NCI-H2227 treated with DMSO at 0.1 percent for 48 hours (cell line): ENCODE data around the gene CYP4Z1.
A peak's percentile ranks its signal among the peaks of the same experiment; 100 is the strongest.
"Not testable (repeated sequence)": the region's sequence is repeated elsewhere in the genome, so short reads cannot be mapped to it uniquely, and the experiment has no call there.

ENCODE experiments used
- DNase-seq: peaks from one replicate; lab custom pipeline; 2025; lab: John Stamatoyannopoulos, UW

CYP4Z1 gene, protein sequence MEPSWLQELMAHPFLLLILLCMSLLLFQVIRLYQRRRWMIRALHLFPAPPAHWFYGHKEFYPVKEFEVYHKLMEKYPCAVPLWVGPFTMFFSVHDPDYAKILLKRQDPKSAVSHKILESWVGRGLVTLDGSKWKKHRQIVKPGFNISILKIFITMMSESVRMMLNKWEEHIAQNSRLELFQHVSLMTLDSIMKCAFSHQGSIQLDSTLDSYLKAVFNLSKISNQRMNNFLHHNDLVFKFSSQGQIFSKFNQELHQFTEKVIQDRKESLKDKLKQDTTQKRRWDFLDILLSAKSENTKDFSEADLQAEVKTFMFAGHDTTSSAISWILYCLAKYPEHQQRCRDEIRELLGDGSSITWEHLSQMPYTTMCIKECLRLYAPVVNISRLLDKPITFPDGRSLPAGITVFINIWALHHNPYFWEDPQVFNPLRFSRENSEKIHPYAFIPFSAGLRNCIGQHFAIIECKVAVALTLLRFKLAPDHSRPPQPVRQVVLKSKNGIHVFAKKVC

GRCh38 chr1:47067097-47067594, at the start of gene CYP4Z1:
CYP4Z1 (plus strand) TSS chr1:47067231; CDS start chr1:47067491, 260 bp downstream.
- DNase-seq, result no peak

DNA sequence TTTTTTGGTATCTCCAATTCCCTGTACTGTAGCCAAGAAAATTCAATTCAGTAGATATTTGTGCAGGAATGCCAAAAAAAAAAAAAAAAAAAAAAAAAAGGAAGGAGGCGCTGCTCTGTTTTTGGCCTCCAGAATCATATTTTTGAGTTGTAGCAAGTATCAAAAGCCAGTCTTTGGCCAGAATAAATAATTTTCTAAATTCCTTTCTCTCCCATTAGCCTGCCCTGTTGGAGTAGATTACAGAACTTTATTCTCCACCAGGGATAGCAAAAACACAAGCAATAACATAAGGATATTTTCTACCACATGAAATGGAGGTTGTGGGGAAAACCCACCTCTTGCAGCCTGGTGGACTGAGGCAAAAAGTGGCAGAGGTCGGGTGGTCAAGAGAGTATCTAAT, 46.0 kb upstream of the CYP4Z1 start:
- no peak for DNase-seq

DNA sequence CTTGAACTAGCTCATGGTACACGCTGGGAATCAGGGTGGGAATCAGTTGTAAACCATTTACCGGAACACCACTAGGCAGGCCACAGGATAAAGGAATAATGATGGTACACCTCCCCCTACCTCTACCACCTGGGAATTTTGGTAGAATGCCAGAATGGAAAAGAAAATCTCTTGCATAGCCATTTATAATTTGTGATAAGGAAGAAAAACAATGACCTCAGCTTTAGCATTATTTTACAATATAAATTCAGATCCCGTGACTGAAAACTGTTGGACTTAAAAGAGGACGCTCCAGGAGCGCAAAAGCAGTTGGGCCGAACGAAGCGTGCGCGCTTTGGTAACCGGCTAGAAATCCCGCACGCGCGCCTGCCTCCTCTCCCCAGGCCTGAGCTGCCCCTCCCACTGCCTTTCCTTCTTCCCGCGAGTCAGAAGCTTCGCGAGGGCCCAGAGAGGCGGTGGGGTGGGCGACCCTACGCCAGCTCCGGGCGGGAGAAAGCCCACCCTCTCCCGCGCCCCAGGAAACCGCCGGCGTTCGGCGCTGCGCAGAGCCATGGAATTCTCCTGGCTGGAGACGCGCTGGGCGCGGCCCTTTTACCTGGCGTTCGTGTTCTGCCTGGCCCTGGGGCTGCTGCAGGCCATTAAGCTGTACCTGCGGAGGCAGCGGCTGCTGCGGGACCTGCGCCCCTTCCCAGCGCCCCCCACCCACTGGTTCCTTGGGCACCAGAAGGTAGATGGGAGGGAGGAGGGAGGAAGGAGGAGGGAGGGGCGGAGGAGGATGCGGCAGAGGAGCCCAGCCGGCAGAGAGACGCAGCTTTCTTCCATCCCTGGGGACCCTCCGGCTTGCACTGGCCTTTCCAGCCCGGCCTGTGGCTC, 43.5 kb upstream of the CYP4Z1 start, which contains the start of gene CYP4X1:
Gene CYP4X1 (plus strand): TSS at position 402 of the 873 bp plus-strand sequence. CDS start 149 bp downstream, at position 551.
- peak; percentile 69 for DNase-seq

GRCh38 chr1:47024141-47024801, 42.8 kb upstream of the CYP4Z1 start:
- no peak for DNase-seq

- no peak for DNase-seq
Observed at GRCh38 chr1:47030170-47030805, 36.7 kb upstream of the CYP4Z1 start.

GRCh38 chr1:47031059-47031458, 36.0 kb upstream of the CYP4Z1 start:
- no peak for DNase-seq

GRCh38 chr1:47031585-47031984, 35.4 kb upstream of the CYP4Z1 start:
- DNase-seq, result no peak

GRCh38 chr1:47036764-47037163, 30.3 kb upstream of the CYP4Z1 start:
- DNase-seq, result no peak

DNA sequence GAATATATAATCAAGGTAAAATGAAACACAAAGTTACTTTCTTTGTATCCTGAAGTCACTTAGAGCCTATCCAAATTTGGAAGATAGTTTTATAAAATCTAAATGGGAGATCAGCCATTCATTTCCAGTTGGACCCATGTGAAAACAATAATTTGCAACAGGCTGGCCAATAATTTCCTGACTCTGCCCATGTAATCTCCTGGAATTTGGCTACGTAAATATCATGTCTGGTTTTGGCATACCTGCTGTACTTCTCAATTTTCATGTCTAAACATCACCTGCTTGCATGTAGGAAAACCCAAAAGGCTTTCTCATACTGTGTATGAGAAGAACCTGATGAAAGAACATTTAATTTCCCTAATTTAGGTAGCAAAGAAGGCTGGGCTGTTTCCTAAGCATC, 7.7 kb upstream of the CYP4Z1 start:
- no peak for DNase-seq

- DNase-seq, result not testable (repeated sequence)
Observed at GRCh38 chr1:47069080-47069479, 2.0 kb downstream of the CYP4Z1 start.

GRCh38 chr1:47069509-47069908, 2.5 kb downstream of the CYP4Z1 start:
- not testable (repeated sequence) for DNase-seq

DNA sequence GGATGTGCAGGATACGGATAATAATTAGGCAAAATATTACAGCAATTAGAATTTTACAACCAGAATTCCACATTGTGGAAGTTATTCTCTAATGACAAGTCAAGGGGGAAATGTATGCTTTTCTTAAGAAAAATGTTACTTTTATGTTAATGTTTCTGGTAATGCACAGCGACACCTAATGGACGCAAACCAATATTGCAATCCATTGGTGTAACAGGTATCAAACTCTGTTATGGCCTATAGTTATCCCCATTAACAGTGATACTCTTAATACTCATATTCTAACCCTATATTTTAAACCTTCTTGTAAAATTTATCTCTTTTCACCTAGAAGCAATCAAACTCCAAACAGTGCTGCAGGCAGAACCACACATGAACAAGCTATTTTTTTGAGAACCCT, 22.3 kb downstream of the CYP4Z1 start:
- DNase-seq, result peak; percentile 9

DNA sequence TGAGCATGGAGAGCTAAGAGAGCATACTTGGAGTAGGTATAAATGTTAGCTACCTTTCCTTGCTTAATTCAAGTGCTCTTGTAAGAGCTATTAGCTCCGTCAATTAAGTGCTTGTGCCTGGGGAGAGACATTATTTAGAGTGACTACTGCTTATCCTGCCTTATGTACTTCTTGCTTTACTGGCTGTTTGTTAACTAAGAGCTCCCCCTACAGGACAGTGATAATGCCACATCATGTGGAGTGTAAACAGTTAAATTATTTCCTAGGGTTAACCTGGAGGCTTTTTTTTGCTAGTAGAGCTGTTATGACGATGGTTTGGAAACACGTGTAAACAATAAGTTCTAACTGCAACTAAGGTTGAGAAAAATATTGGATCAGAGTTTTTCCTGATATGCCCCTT, 24.4 kb downstream of the CYP4Z1 start:
- not testable (repeated sequence) for DNase-seq

DNA sequence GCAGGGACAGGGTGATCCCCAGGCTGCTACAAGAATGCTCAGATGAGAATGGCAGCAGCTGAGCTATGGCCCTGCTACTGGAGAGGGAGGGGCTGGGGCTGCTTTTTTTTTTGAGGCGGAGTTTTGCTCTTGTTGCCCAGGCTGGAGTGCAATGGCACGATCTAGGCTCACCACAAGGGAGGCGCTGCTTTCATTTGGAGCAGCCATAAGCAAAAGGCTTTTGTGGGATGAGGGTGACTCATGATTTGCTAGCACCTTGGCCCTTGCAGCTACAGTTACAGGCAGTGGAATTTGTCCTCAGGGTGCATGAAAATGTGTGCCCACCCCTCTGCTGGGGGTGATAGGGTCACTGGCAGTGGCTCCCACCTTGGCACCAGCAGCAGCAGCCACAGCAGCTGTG, 37.8 kb downstream of the CYP4Z1 start:
- DNase-seq, result no peak

- DNase-seq, result no peak
Observed at GRCh38 chr1:47106792-47107191, 39.8 kb downstream of the CYP4Z1 start.

- DNase-seq, result not testable (repeated sequence)
Observed at GRCh38 chr1:47107851-47108574, 41.0 kb downstream of the CYP4Z1 start.

- DNase-seq, result not testable (repeated sequence)
Observed at GRCh38 chr1:47109482-47109881, 42.5 kb downstream of the CYP4Z1 start.

GRCh38 chr1:47113178-47113577, 46.1 kb downstream of the CYP4Z1 start:
- no peak for DNase-seq

DNA sequence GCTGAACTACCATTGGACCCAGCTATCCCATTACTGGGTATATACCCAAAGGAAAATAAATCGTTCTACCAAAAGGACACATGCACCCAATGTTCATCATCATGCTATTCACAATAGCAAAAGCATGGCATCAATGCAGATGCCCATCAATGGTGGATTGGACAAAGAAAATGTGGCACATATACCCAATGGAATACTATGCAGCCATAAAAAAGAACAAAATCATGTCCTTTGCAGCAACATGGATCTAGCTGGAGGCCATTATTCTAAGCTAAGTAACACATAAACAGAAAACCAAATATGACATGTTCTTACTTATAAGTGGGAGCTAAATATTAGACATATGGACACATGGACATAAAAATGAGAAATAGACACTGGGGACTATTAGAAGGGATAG, 54.0 kb downstream of the CYP4Z1 start:
- not testable (repeated sequence) for DNase-seq

DNA sequence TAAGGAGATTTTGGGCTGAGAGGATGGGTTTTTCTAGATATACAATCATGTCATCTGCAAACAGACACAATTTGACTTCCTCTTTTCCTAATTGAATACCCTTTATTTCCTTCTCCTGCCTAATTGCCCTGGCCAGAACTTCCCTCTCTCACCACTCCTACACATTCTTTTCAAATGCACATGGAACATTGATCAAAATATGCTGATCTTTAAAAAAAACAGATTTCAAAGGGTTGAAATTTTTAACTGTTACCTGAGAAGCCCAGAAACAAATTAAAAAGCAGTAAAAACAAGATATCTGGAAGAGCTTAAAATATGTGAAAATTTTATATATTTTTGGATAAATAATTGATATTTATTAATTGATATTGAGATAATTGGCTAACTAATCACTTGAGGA, 57.8 kb downstream of the CYP4Z1 start:
- not testable (repeated sequence) for DNase-seq

DNA sequence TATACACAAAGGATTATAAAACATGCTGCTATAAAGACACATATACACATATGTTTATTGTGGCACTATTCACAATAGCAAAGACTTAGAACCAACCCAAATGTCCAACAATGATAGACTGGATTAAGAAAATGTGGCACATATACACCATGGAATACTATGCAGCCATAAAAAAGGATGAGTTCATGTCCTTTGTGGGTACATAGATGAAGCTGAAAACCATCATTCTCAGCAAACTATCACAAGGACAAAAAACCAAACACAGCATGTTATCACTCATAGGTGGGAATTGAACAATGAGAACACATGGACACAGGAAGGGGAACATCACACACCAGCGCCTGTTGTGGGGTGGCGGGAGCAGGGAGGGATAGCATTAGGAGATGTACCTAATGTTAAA, 60.0 kb downstream of the CYP4Z1 start:
- not testable (repeated sequence) for DNase-seq
